PC-3 (cell line): Measurements from ENCODE around the gene ZNF79. TPM values are rescaled to one million over a fixed set of nuclear protein-coding genes. Genes with fewer than 3 reads are reported as not detected.

Experiments used
- ATAC-seq: fragments of 200-7000 bp; cut with Tn5 transposase; 2 replicates; pipeline ENCODE4 v1.9.1; 2020; ENCODE audit warnings: mild to moderate bottlenecking, moderate library complexity
- BruUV-seq: library from RNA; stranded (reverse); fragments of 400-500 nt; replicated peaks from 2 replicates; lab custom pipeline; 2021; lab: Mats Ljungman, UMichigan
- CTCF ChIA-PET: fragments of 300-600 bp; sonication (Branson Sonifier 250); formaldehyde crosslinking; loops from one replicate; lab custom pipeline; 2022; ENCODE audit warnings: antibody characterized with exemption; lab: Charles Lee
- POLR2A ChIA-PET: fragments of 300-600 bp; sonication (Branson Sonifier 250); formaldehyde crosslinking; loops from one replicate; lab custom pipeline; 2022; ENCODE audit warnings: antibody characterized with exemption; ENCODE audit not compliant: unreplicated experiment; lab: Charles Lee
- DNase-seq: peaks from one replicate; pipeline ENCODE4 v3.0.0-alpha.2; 2015
- H2AFZ ChIP-seq: fragments of 300-600 bp; sonication (generic); 2 replicates; pipeline ENCODE4 v1.6.0; 2016; ENCODE audit warnings: antibody characterized with exemption, low read length
- H3F3A ChIP-seq: fragments of 300-600 bp; sonication (generic); one replicate; pipeline ENCODE4 v1.6.0; 2017; ENCODE audit warnings: antibody characterized with exemption, low read length, control low read depth, mild to moderate bottlenecking; ENCODE audit not compliant: unreplicated experiment
- H3K27ac ChIP-seq: fragments of 300-600 bp; sonication (generic); 2 replicates; pipeline ENCODE4 v1.5.1; 2016; ENCODE audit warnings: mild to moderate bottlenecking, low read length
- H3K27me3 ChIP-seq: fragments of 300-600 bp; sonication (generic); 2 replicates; pipeline ENCODE4 v1.6.1; 2016; ENCODE audit warnings: low read length, mixed read lengths
- H3K36me3 ChIP-seq: fragments of 300-600 bp; sonication (generic); 2 replicates; pipeline ENCODE4 v1.6.1; 2016; ENCODE audit warnings: low read depth, mixed run types, low read length, mixed read lengths
- H3K4me1 ChIP-seq: fragments of 300-600 bp; sonication (generic); 2 replicates; pipeline ENCODE4 v1.5.1; 2016; ENCODE audit warnings: low read length; ENCODE audit not compliant: insufficient read depth
- H3K4me2 ChIP-seq: fragments of 300-600 bp; sonication (generic); 2 replicates; pipeline ENCODE4 v1.6.0; 2016; ENCODE audit warnings: low read length
- H3K4me3 ChIP-seq: fragments of 300-600 bp; sonication (generic); 2 replicates; pipeline ENCODE4 v1.5.1; 2016; ENCODE audit warnings: mild to moderate bottlenecking, low read length, mixed read lengths
- H3K79me2 ChIP-seq: fragments of 300-600 bp; sonication (generic); 2 replicates; pipeline ENCODE4 v1.6.1; 2017; ENCODE audit warnings: low read length, mixed read lengths
- H3K9ac ChIP-seq: fragments of 300-600 bp; sonication (generic); 2 replicates; pipeline ENCODE4 v1.6.0; 2016; ENCODE audit warnings: mild to moderate bottlenecking, low read length
- H3K9me2 ChIP-seq: fragments of 300-600 bp; sonication (generic); replicated peaks from 2 replicates; pipeline ENCODE4 v1.6.1; 2016; ENCODE audit warnings: mixed run types, low read length, mixed read lengths
- H3K9me3 ChIP-seq: fragments of 300-600 bp; sonication (generic); 2 replicates; pipeline ENCODE4 v1.6.1; 2016; ENCODE audit warnings: low read length, mixed read lengths
- H4K20me1 ChIP-seq: fragments of 300-600 bp; sonication (generic); 2 replicates; pipeline ENCODE4 v1.6.1; 2016; ENCODE audit warnings: low read length, mixed read lengths
- CTCF ChIP-seq: fragments of 300-600 bp; sonication (generic); conservative IDR thresholded peaks from 2 replicates; pipeline ENCODE4 v1.5.1; 2017; ENCODE audit warnings: antibody characterized with exemption, low read depth, mild to moderate bottlenecking, low read length
- EZH2 ChIP-seq: fragments of 300-600 bp; sonication (generic); IDR thresholded peaks from one replicate; pipeline ENCODE4 v1.6.1; 2017; ENCODE audit warnings: antibody characterized with exemption, mild to moderate bottlenecking, low read length; ENCODE audit not compliant: unreplicated experiment
- EZH2phosphoT487 ChIP-seq: fragments of 300-600 bp; sonication (generic); IDR thresholded peaks from 2 replicates; pipeline ENCODE4 v1.6.1; 2018; ENCODE audit warnings: mild to moderate bottlenecking, antibody characterized with exemption, low read length, borderline replicate concordance
- intact Hi-C: fragments of 100-400 bp; cut with micrococcal nuclease; formaldehyde crosslinking; loops from 2 replicates; pipeline ENCODE4 v1.9.0; 2023
- total RNA-seq: library from RNA; depleted of rRNA; stranded (reverse); fragments of >200 nt; gene quantifications from 2 replicates; pipeline ENCODE4 v1.2.3, GENCODE V29; 2014

The ZNF79 gene
- total RNA-seq, 1 experiment from 2014 or later, result 4.9 TPM

GRCh38 chr9:127392166-127392565 is 32.0 kb upstream of the ZNF79 start:
- Histone ChIP-seq H3K36me3 (no peaks in the 10 kb centered on the region), H3K9me2 (no peaks in the 10 kb centered on the region), H4K20me1 (no peaks in the 10 kb centered on the region), H2AFZ (no peak overlapping the region), H3K79me2 (no peaks in the 10 kb centered on the region), H3K27me3 (no peaks in the 10 kb centered on the region), H3K9ac (no peak overlapping the region), H3K9me3 (no peaks in the 10 kb centered on the region), H3F3A (no peaks in the 10 kb centered on the region), H3K4me1 (peaks cover 21% of the 10 kb centered on the region), H3K4me2 (no peak overlapping the region), H3K27ac (no peak overlapping the region), H3K4me3 (no peak overlapping the region)
- TF ChIP-seq EZH2, result no peak
- no peak for TF ChIP-seq EZH2phosphoT487
- TF ChIP-seq CTCF, result no peak
- BruUV-seq, result no TSS peak
- ChIA-PET POLR2A (no interaction called here), CTCF (no interaction called here)
- ATAC-seq (no peak), DNase-seq (no peak)
- intact Hi-C loops, result no loop called here

GRCh38 chr9:127392976-127393375 is 31.2 kb upstream of the ZNF79 start:
- Histone ChIP-seq H3K27me3 (no peaks in the 10 kb centered on the region), H3K4me2 (no peak overlapping the region), H2AFZ (no peak overlapping the region), H3K9ac (no peak overlapping the region), H3F3A (no peaks in the 10 kb centered on the region), H4K20me1 (no peaks in the 10 kb centered on the region), H3K4me3 (no peak overlapping the region), H3K9me3 (no peaks in the 10 kb centered on the region), H3K9me2 (no peaks in the 10 kb centered on the region), H3K27ac (no peak overlapping the region), H3K79me2 (peaks cover 2% of the 10 kb centered on the region), H3K4me1 (peaks cover 18% of the 10 kb centered on the region), H3K36me3 (no peaks in the 10 kb centered on the region)
- TF ChIP-seq EZH2, result no peak
- TF ChIP-seq CTCF, result no peak
- no peak for TF ChIP-seq EZH2phosphoT487
- intact Hi-C loops, result loop anchor here (1.0 kb wide), 1 partner anchor 109 kb away; no protein-coding TSS in a partner anchor
- no peak for ATAC-seq
- ChIA-PET CTCF (interaction anchor here (0.6 to 1.6 kb wide), 3 partner anchors 27 to 178 kb away, joined by 3 to 5 read pairs (median 4); no protein-coding TSS in a partner anchor), POLR2A (no interaction called here)
- no TSS peak for BruUV-seq
- no peak for DNase-seq

DNA sequence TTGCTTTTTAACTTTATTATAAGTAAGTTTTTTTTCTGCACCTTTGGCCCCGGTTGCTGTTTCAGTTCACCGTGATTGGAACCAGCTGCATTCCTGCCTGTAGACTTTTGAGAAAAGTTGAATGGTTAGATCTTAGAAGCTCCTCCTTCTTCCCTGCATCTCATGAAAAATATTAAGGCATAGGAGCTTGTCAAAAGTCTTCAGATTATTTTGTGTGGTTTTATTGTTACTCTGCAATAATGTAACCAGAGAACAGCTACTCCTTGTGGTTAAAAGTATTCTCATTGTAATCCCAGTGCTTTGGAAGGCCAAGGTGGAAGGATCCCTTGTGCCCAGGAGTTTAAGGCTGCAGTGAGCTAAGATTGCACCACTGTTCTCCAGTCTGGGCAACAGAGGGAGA is 30.5 kb upstream of the ZNF79 start:
- CTCF ChIA-PET, result interaction anchor here (0.6 to 1.6 kb wide), 5 partner anchors 21 to 500 kb away, joined by 3 to 11 read pairs (median 5); no protein-coding TSS in a partner anchor
- H3K9ac ChIP-seq, result no peak overlapping the region

More for the DNA sequence above, 30.5 kb upstream of the ZNF79 start:
- no peaks in the 10 kb centered on the region for H3K9me2 ChIP-seq
- H2AFZ ChIP-seq, result no peak overlapping the region
- POLR2A ChIA-PET, result no interaction called here
- intact Hi-C loops, result loop anchor here (1.0 kb wide), 1 partner anchor 109 kb away; no protein-coding TSS in a partner anchor
- peaks cover 20% of the 10 kb centered on the region for H3K4me1 ChIP-seq
- ATAC-seq (no peak), DNase-seq (peak; percentile 16)
- TF ChIP-seq CTCF (peak; percentile 32; the same call in 1 of the 2 replicates), EZH2phosphoT487 (no peak), EZH2 (no peak)
- no peaks in the 10 kb centered on the region for H3F3A ChIP-seq
- peaks cover 9% of the 10 kb centered on the region for H3K79me2 ChIP-seq
- H3K4me2 ChIP-seq, result no peak overlapping the region
- no peaks in the 10 kb centered on the region for H3K9me3 ChIP-seq
- H3K27ac ChIP-seq, result no peak overlapping the region
- H4K20me1 ChIP-seq, result no peaks in the 10 kb centered on the region
- H3K27me3 ChIP-seq, result no peaks in the 10 kb centered on the region
- H3K4me3 ChIP-seq, result no peak overlapping the region
- no peaks in the 10 kb centered on the region for H3K36me3 ChIP-seq
- no TSS peak for BruUV-seq
